Measurements from ENCODE around the gene EIF4A2. TPM values are rescaled to one million over a fixed set of nuclear protein-coding genes. Genes with fewer than 3 reads are reported as not detected.

The EIF4A2 gene
- total and polyA plus RNA-seq, 9 of the 15 experiments (the other 6 are each of a cell fraction or from before 2014, with no cell fraction given) = 307 to 754 (median 435) TPM

DNA sequence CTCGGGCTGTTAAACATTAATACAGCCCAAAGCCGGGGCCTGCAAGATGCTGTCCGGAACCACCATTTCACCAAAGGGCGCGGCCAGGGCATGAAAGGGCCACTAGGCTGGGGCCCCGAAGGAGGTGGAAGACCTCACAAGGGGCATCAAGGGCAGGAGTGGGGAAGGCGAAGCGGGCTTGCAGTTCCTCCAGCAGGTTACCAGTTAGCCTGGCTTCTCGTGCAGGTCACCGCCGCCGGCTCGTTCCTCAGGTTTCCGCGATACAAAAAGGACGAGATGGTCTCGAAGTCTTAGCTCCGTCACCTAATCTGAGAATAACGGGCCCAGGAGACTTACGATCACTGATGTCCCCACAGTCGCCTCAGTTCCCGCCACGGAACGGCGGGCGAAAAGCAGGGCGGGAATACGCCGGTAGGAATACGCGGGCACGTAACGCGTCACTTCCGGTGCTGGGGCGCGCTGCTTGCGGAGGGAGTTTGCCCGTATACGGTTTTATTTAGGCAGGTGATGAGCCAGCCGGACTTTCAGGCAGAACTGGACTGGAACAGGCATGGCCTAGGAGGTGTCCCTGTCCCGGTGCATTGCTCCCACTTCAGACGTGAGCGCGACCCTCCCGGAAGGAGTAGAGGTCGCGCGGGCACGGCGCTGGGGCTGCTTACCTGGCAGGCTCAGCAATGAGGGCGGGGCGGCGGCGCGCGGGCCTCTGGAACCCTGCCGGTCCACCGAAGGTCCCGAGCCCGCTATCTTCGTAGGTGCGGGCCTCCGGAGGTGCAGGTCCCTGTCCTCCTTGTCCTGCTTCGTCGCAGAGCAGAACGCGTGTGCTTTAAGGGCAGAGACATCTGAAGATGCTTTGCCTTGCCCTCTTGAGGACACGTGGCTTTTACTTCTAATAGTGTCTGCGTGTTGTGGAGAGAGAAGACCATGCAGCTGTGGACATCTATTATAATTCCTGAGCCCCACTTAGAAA is 23.0 kb downstream of the EIF4A2 start, which contains the start of gene RFC4 (continued):
- no peak for TF ChIP-seq NELFE (IDR thresholded peaks at IDR 0.05; ENCODE audit: insufficient read depth, insufficient read length)
- TF ChIP-seq, protein P1, sequence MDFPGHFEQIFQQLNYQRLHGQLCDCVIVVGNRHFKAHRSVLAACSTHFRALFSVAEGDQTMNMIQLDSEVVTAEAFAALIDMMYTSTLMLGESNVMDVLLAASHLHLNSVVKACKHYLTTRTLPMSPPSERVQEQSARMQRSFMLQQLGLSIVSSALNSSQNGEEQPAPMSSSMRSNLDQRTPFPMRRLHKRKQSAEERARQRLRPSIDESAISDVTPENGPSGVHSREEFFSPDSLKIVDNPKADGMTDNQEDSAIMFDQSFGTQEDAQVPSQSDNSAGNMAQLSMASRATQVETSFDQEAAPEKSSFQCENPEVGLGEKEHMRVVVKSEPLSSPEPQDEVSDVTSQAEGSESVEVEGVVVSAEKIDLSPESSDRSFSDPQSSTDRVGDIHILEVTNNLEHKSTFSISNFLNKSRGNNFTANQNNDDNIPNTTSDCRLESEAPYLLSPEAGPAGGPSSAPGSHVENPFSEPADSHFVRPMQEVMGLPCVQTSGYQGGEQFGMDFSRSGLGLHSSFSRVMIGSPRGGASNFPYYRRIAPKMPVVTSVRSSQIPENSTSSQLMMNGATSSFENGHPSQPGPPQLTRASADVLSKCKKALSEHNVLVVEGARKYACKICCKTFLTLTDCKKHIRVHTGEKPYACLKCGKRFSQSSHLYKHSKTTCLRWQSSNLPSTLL (IDR thresholded peaks at IDR 0.05) = no peak
- no peak for TF ChIP-seq NFXL1 (CRISPR knock-in tag; IDR thresholded peaks at IDR 0.05)
- no peak for TF ChIP-seq EP300 (IDR thresholded peaks at IDR 0.05; ENCODE audit: low read length)
- no peak for TF ChIP-seq DNMT1 (IDR thresholded peaks at IDR 0.05)
- TF ChIP-seq, protein P2, sequence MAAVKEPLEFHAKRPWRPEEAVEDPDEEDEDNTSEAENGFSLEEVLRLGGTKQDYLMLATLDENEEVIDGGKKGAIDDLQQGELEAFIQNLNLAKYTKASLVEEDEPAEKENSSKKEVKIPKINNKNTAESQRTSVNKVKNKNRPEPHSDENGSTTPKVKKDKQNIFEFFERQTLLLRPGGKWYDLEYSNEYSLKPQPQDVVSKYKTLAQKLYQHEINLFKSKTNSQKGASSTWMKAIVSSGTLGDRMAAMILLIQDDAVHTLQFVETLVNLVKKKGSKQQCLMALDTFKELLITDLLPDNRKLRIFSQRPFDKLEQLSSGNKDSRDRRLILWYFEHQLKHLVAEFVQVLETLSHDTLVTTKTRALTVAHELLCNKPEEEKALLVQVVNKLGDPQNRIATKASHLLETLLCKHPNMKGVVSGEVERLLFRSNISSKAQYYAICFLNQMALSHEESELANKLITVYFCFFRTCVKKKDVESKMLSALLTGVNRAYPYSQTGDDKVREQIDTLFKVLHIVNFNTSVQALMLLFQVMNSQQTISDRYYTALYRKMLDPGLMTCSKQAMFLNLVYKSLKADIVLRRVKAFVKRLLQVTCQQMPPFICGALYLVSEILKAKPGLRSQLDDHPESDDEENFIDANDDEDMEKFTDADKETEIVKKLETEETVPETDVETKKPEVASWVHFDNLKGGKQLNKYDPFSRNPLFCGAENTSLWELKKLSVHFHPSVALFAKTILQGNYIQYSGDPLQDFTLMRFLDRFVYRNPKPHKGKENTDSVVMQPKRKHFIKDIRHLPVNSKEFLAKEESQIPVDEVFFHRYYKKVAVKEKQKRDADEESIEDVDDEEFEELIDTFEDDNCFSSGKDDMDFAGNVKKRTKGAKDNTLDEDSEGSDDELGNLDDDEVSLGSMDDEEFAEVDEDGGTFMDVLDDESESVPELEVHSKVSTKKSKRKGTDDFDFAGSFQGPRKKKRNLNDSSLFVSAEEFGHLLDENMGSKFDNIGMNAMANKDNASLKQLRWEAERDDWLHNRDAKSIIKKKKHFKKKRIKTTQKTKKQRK (IDR thresholded peaks at IDR 0.05; ENCODE audit: borderline replicate concordance, low read depth, low read length) = no peak
- peak; percentile 73 for TF ChIP-seq HCFC1 (IDR thresholded peaks at IDR 0.05; ENCODE audit: low read depth, low read length)
- TF ChIP-seq TSC22D4 (tag; IDR thresholded peaks at IDR 0.05) = no peak
- peak in 1 of 2 experiments; percentile 93; a peak in 3 of 4 replicates for TF ChIP-seq SRF (CRISPR knock-in tag; IDR thresholded peaks at IDR 0.05)
- peak; percentile 63; the same call in 1 of the 2 replicates for TF ChIP-seq ZNF282 (CRISPR knock-in tag; IDR thresholded peaks at IDR 0.05)
- TF ChIP-seq RBM17 (IDR thresholded peaks at IDR 0.05; ENCODE audit: borderline replicate concordance, low read depth, low read length) = no peak
- peak; percentile 50 to 67 for TF ChIP-seq NRF1 (conservative IDR thresholded peaks at IDR 0.05 in 1 of 2, IDR thresholded peaks at IDR 0.05 in 1 of 2)
- TF ChIP-seq ZNF696 (CRISPR knock-in tag; conservative IDR thresholded peaks at IDR 0.05) = no peak
- TF ChIP-seq KLF13 (tag; IDR thresholded peaks at IDR 0.05; ENCODE audit: borderline replicate concordance, low read depth) = 0 out of 2 replicates have a peak, but pooled peaks have one; percentile 0
- TF ChIP-seq XRCC5 (IDR thresholded peaks at IDR 0.05; ENCODE audit: low read depth, low read length) = no peak; the same call in 1 of the 2 replicates
- no peak; the same call in 1 of the 2 replicates for TF ChIP-seq ZNF354B (CRISPR knock-in tag; IDR thresholded peaks at IDR 0.05)
- TF ChIP-seq, protein P3, sequence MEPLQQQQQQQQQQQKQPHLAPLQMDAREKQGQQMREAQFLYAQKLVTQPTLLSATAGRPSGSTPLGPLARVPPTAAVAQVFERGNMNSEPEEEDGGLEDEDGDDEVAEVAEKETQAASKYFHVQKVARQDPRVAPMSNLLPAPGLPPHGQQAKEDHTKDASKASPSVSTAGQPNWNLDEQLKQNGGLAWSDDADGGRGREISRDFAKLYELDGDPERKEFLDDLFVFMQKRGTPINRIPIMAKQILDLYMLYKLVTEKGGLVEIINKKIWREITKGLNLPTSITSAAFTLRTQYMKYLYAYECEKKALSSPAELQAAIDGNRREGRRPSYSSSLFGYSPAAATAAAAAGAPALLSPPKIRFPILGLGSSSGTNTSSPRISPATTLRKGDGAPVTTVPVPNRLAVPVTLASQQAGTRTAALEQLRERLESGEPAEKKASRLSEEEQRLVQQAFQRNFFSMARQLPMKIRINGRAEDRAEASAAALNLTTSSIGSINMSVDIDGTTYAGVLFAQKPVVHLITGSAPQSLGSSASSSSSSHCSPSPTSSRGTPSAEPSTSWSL (CRISPR knock-in tag; IDR thresholded peaks at IDR 0.05; ENCODE audit: borderline replicate concordance) = no peak
- peak; percentile 40; the same call in 1 of the 2 replicates for TF ChIP-seq KAT7 (CRISPR knock-in tag; IDR thresholded peaks at IDR 0.05; ENCODE audit: borderline replicate concordance)
- TF ChIP-seq BHLHE40 (IDR thresholded peaks at IDR 0.05; ENCODE audit: low read length) = no peak

Measured in K562 (cell line).